ENCODE results near the gene TCF12.

DNA sequence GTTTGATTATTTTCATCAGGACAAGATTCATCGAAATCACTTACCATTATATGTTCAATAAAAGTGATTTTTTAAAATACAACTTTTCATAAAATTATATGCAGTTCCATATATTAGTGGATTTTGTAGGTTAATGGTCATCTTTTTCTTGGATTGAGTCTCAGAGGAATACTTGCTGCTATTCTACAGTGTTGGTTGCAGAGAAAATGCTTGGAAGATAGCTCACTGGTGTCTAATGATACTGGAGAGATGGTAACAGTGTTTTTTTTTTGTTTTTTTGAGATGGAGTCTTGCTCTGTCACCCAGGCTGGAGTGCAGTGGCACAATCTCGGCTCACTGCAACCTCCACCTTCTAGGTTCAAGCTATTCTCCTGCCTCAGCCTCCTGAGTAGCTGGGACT is 143.3 kb downstream of the TCF12 start:
- TF ChIP-seq, protein P1, sequence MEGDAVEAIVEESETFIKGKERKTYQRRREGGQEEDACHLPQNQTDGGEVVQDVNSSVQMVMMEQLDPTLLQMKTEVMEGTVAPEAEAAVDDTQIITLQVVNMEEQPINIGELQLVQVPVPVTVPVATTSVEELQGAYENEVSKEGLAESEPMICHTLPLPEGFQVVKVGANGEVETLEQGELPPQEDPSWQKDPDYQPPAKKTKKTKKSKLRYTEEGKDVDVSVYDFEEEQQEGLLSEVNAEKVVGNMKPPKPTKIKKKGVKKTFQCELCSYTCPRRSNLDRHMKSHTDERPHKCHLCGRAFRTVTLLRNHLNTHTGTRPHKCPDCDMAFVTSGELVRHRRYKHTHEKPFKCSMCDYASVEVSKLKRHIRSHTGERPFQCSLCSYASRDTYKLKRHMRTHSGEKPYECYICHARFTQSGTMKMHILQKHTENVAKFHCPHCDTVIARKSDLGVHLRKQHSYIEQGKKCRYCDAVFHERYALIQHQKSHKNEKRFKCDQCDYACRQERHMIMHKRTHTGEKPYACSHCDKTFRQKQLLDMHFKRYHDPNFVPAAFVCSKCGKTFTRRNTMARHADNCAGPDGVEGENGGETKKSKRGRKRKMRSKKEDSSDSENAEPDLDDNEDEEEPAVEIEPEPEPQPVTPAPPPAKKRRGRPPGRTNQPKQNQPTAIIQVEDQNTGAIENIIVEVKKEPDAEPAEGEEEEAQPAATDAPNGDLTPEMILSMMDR (IDR thresholded peaks at IDR 0.05) = no peak
- no peak for TF ChIP-seq EP300 (IDR thresholded peaks at IDR 0.05; ENCODE audit: low read depth)

Data from transverse colon (tissue), 3 donors.